Neural progenitor cell (in vitro differentiated cells): ENCODE measurements around the gene CREBL2. TPM values are rescaled to one million over a fixed set of nuclear protein-coding genes. Genes with fewer than 3 reads are reported as not detected.

Experiments used
- DNase-seq: peaks from one replicate; pipeline ENCODE4 v3.0.0-alpha.2; 2016; ENCODE audit warnings: low spot score
- H2AFZ ChIP-seq: fragments of 200-600 bp; sonication (generic); replicated peaks from 2 replicates; pipeline ENCODE4 v1.6.1; 2016; ENCODE audit warnings: antibody characterized with exemption
- H3F3A ChIP-seq: fragments of 200-600 bp; sonication (generic); 2 replicates; pipeline ENCODE4 v1.6.1; 2016; ENCODE audit warnings: antibody characterized with exemption, low read depth
- H3K27ac ChIP-seq: fragments of 200-600 bp; sonication (generic); 2 replicates; pipeline ENCODE4 v1.5.1; 2016; ENCODE audit warnings: mild to moderate bottlenecking
- H3K27me3 ChIP-seq: fragments of 200-600 bp; sonication (generic); 2 replicates; pipeline ENCODE4 v1.6.1; 2016; ENCODE audit warnings: mild to moderate bottlenecking, moderate library complexity
- H3K36me3 ChIP-seq: fragments of 200-600 bp; sonication (generic); 2 replicates; pipeline ENCODE4 v1.5.1; 2016
- H3K4me1 ChIP-seq: fragments of 200-600 bp; sonication (generic); 2 replicates; pipeline ENCODE4 v1.6.1; 2016; ENCODE audit warnings: mixed run types
- H3K4me2 ChIP-seq: fragments of 200-600 bp; sonication (generic); 2 replicates; pipeline ENCODE4 v1.6.1; 2016
- H3K4me3 ChIP-seq: fragments of 200-600 bp; sonication (generic); 2 replicates; pipeline ENCODE4 v1.5.1; 2016
- H3K79me2 ChIP-seq: fragments of 200-600 bp; sonication (generic); 2 replicates; pipeline ENCODE4 v1.6.1; 2016; ENCODE audit warnings: low read depth
- H3K9ac ChIP-seq: fragments of 200-600 bp; sonication (generic); 2 replicates; pipeline ENCODE4 v1.6.1; 2016
- H3K9me3 ChIP-seq: fragments of 200-600 bp; sonication (generic); 2 replicates; pipeline ENCODE4 v1.5.1; 2016; ENCODE audit warnings: low read depth
- H4K20me1 ChIP-seq: fragments of 200-600 bp; sonication (generic); 2 replicates; pipeline ENCODE4 v1.6.1; 2016; ENCODE audit warnings: low read depth
- H3K27ac Mint-ChIP-seq: 3 replicates; pipeline ENCODE4 v1.8.0; 2021; ENCODE audit warnings: mixed read lengths
- H3K27me3 Mint-ChIP-seq: 2 replicates; pipeline ENCODE4 v1.8.0; 2022; ENCODE audit warnings: low read depth, mild to moderate bottlenecking, inconsistent platforms, moderate library complexity, mixed read lengths; ENCODE audit not compliant: insufficient read depth
- H3K36me3 Mint-ChIP-seq: 3 replicates; pipeline ENCODE4 v1.8.0; 2021; ENCODE audit warnings: mixed read lengths
- H3K4me1 Mint-ChIP-seq: 3 replicates; pipeline ENCODE4 v1.8.0; 2021; ENCODE audit warnings: mixed read lengths
- H3K4me3 Mint-ChIP-seq: 3 replicates; pipeline ENCODE4 v1.8.0; 2021; ENCODE audit warnings: mild to moderate bottlenecking, moderate library complexity, mixed read lengths
- H3K9me3 Mint-ChIP-seq: 3 replicates; pipeline ENCODE4 v1.8.0; 2020; ENCODE audit warnings: mixed read lengths
- EZH2 ChIP-seq: fragments of 200-600 bp; sonication (generic); IDR thresholded peaks from 2 replicates; pipeline ENCODE4 v1.6.1; 2017; ENCODE audit warnings: antibody characterized with exemption, mild to moderate bottlenecking, moderate library complexity
- EZH2phosphoT487 ChIP-seq: fragments of 200-600 bp; sonication (generic); IDR thresholded peaks from 2 replicates; pipeline ENCODE4 v1.6.1; 2017; ENCODE audit warnings: antibody characterized with exemption
- total RNA-seq: library from RNA; depleted of rRNA; stranded (reverse); fragments of >200 nt; gene quantifications from 2 replicates; pipeline ENCODE4 v1.2.3, GENCODE V29; 2015; ENCODE audit warnings: low replicate concordance
- TF ChIP-seq, protein P1 (sequence below): fragments of 200-600 bp; sonication (generic); IDR thresholded peaks from 2 replicates; pipeline ENCODE4 v1.5.1; 2017; ENCODE audit warnings: antibody characterized with exemption, mild to moderate bottlenecking

CREBL2 gene
- total RNA-seq, 1 donor from 2014 or later: 31.4 TPM

DNA sequence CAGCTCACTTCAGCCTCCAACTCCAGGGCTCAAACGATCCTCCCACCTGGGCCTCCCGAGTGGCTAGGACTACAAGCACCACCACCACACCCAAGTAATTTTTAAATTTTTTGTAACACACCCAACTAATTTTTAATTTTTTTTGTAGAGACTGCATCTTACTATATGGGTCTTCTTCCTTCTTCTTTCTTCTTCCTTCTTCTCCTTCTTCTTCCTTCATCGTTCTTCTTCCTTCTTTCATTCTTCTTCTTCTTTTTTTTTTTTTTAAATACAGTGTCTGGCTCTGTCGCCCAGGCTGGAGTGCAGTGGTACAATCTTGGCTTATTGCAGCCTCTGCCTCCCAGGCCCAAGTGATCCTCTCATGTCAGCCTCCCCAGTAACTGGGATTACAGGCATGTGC lies 965 bp upstream of the CREBL2 start:
- Mint-ChIP-seq H3K36me3 (no peaks in the 10 kb centered on the region), H3K9me3 (no peaks in the 10 kb centered on the region), H3K27me3 (peaks cover 4% of the 10 kb centered on the region), H3K4me1 (peaks cover 16% of the 10 kb centered on the region), H3K27ac (no peak overlapping the region), H3K4me3 (peak overlapping the region; percentile 87)
- no peaks in the 10 kb centered on the region for H3K27me3 ChIP-seq
- H3K4me1 ChIP-seq: peaks cover 16% of the 10 kb centered on the region
- no peak overlapping the region for H3K27ac ChIP-seq
- H2AFZ ChIP-seq: no peak overlapping the region
- H3K9me3 ChIP-seq: no peaks in the 10 kb centered on the region
- H3K36me3 ChIP-seq: no peaks in the 10 kb centered on the region
- TF ChIP-seq EZH2: no peak
- TF ChIP-seq, protein P1, sequence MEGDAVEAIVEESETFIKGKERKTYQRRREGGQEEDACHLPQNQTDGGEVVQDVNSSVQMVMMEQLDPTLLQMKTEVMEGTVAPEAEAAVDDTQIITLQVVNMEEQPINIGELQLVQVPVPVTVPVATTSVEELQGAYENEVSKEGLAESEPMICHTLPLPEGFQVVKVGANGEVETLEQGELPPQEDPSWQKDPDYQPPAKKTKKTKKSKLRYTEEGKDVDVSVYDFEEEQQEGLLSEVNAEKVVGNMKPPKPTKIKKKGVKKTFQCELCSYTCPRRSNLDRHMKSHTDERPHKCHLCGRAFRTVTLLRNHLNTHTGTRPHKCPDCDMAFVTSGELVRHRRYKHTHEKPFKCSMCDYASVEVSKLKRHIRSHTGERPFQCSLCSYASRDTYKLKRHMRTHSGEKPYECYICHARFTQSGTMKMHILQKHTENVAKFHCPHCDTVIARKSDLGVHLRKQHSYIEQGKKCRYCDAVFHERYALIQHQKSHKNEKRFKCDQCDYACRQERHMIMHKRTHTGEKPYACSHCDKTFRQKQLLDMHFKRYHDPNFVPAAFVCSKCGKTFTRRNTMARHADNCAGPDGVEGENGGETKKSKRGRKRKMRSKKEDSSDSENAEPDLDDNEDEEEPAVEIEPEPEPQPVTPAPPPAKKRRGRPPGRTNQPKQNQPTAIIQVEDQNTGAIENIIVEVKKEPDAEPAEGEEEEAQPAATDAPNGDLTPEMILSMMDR: no peak
- DNase-seq: no peak
- H3K9ac ChIP-seq: no peak overlapping the region
- H3K4me3 ChIP-seq: peak overlapping the region; percentile 60
- peaks cover 30% of the 10 kb centered on the region for H3K79me2 ChIP-seq
- no peak overlapping the region for H3K4me2 ChIP-seq
- no peaks in the 10 kb centered on the region for H4K20me1 ChIP-seq
- H3F3A ChIP-seq: peaks cover 29% of the 10 kb centered on the region

DNA sequence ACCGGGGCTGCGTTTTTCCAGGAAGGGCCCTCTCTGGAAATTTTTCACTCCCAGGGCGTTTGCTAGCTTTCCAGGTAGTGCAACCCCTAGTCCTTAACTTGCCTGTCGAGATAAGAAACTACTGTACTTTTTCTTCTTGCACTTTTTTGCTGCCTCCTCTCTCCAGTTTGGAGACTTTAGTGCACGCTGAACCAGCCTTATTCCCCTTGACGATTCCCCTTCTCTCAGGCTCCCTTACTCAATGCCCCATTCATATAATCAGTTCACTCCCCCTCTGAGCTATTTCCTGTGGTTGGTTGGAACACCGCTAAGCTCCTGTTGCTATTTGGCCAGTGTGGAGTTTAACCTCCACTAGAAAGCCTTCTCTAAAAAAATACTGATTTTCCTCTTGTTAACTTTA lies 682 bp downstream of the CREBL2 start:
- no peak for TF ChIP-seq EZH2
- H3K27me3 ChIP-seq: no peaks in the 10 kb centered on the region
- H2AFZ ChIP-seq: peak overlapping the region; percentile 81
- peaks cover 2% of the 10 kb centered on the region for H3K36me3 Mint-ChIP-seq
- peak overlapping the region; percentile 87 for H3K4me3 Mint-ChIP-seq
- H3K4me1 ChIP-seq: peaks cover 25% of the 10 kb centered on the region
- H3K9me3 Mint-ChIP-seq: no peaks in the 10 kb centered on the region
- H3K27ac ChIP-seq: peak overlapping the region; percentile 84
- H3K4me1 Mint-ChIP-seq: peaks cover 28% of the 10 kb centered on the region
- H3K27me3 Mint-ChIP-seq: peaks cover 3% of the 10 kb centered on the region
- peak overlapping the region; percentile 60 for H3K4me3 ChIP-seq
- peak overlapping the region; percentile 34 for H3K9ac ChIP-seq
- peak overlapping the region; percentile 90 for H3K4me2 ChIP-seq
- H3K9me3 ChIP-seq: no peaks in the 10 kb centered on the region
- no peaks in the 10 kb centered on the region for H3K36me3 ChIP-seq
- H3K79me2 ChIP-seq: peaks cover 34% of the 10 kb centered on the region
- peaks cover 32% of the 10 kb centered on the region for H3F3A ChIP-seq
- H4K20me1 ChIP-seq: no peaks in the 10 kb centered on the region
- peak; percentile 42 for DNase-seq
- peak overlapping the region; percentile 96 for H3K27ac Mint-ChIP-seq

DNA sequence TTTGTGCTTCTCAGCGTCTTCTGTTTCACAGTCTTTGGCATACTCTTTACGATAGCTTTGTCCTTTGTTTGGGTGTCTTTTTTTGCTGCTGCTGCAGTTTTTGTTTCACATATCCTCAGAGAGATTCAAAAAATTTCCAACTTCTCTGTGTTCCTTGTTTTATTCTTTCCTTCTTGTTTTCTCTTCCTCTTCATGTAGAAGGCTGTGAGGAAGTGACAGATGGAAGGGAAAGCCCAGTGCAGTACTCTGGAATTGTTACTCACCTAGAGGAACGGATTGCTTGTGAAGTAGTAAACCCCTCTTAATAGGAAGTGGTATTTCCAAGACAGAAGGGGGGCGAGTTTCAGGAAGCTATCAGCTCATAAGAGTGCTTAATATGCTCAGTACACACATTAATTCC lies 1.7 kb downstream of the CREBL2 start:
- peaks cover 34% of the 10 kb centered on the region for H3K79me2 ChIP-seq
- Mint-ChIP-seq H3K4me3 (peak overlapping the region; percentile 87), H3K4me1 (peaks cover 29% of the 10 kb centered on the region), H3K27me3 (peaks cover 2% of the 10 kb centered on the region), H3K27ac (no peak overlapping the region), H3K36me3 (peaks cover 2% of the 10 kb centered on the region), H3K9me3 (no peaks in the 10 kb centered on the region)
- DNase-seq: no peak
- peak overlapping the region; percentile 90 for H3K4me2 ChIP-seq
- peak overlapping the region; percentile 51 for H3K27ac ChIP-seq
- H3K9me3 ChIP-seq: no peaks in the 10 kb centered on the region
- TF ChIP-seq EZH2phosphoT487 (no peak), EZH2 (no peak)
- TF ChIP-seq, protein P1: no peak
- H3K36me3 ChIP-seq: no peaks in the 10 kb centered on the region
- no peaks in the 10 kb centered on the region for H3K27me3 ChIP-seq
- H4K20me1 ChIP-seq: no peaks in the 10 kb centered on the region
- H3F3A ChIP-seq: peaks cover 32% of the 10 kb centered on the region
- no peak overlapping the region for H2AFZ ChIP-seq
- peaks cover 25% of the 10 kb centered on the region for H3K4me1 ChIP-seq
- H3K4me3 ChIP-seq: peak overlapping the region; percentile 60
- no peak overlapping the region for H3K9ac ChIP-seq

DNA sequence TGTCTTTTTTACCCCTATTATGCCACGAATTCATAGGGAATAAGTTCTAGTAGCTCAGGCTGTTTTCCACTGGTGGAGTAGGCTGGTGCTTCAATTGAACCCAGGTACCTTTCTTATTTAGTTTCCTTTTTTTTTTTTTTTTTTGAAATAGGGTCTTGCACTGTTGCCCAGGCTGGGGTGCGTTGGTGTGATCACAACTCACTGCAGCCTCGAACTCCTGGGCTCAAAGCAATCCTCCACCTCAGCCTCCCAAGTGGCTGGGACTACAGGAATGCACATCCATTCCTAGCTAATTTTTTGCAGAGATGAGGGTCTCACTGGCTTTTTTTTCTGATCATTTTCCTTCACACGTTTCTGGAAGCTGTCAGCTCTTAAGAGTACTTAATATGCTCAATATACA lies 2.7 kb downstream of the CREBL2 start:
- H3K9me3 Mint-ChIP-seq: no peaks in the 10 kb centered on the region
- no peak overlapping the region for H3K27ac Mint-ChIP-seq
- peaks cover 2% of the 10 kb centered on the region for H3K27me3 Mint-ChIP-seq
- no peak for TF ChIP-seq EZH2
- TF ChIP-seq, protein P1: no peak
- no peak for TF ChIP-seq EZH2phosphoT487
- peaks cover 34% of the 10 kb centered on the region for H3K79me2 ChIP-seq
- no peaks in the 10 kb centered on the region for H3K36me3 ChIP-seq
- H3K4me1 Mint-ChIP-seq: peaks cover 29% of the 10 kb centered on the region
- H2AFZ ChIP-seq: no peak overlapping the region
- no peak overlapping the region for H3K9ac ChIP-seq
- H4K20me1 ChIP-seq: no peaks in the 10 kb centered on the region
- no peak overlapping the region for H3K4me2 ChIP-seq
- H3K4me1 ChIP-seq: peaks cover 25% of the 10 kb centered on the region
- DNase-seq: no peak
- H3K27ac ChIP-seq: no peak overlapping the region
- no peaks in the 10 kb centered on the region for H3K9me3 ChIP-seq
- H3K4me3 ChIP-seq: no peak overlapping the region
- H3K4me3 Mint-ChIP-seq: no peak overlapping the region
- H3F3A ChIP-seq: peaks cover 32% of the 10 kb centered on the region
- no peaks in the 10 kb centered on the region for H3K27me3 ChIP-seq
- H3K36me3 Mint-ChIP-seq: peaks cover 2% of the 10 kb centered on the region
